H1 (cell line): ENCODE data around the gene KCNMB2. TPM values are rescaled to one million over a fixed set of nuclear protein-coding genes. Genes with fewer than 3 reads are reported as not detected.

ENCODE experiments used
- CTCF ChIA-PET: fragments of 300-600 bp; sonication (Branson Sonifier 250); formaldehyde crosslinking; loops from one replicate; lab custom pipeline; 2021; ENCODE audit not compliant: partially characterized antibody; lab: Charles Lee
- POLR2A ChIA-PET: fragments of 300-600 bp; sonication (Branson Sonifier 250); formaldehyde crosslinking; loops from one replicate; lab custom pipeline; 2021; ENCODE audit warnings: inconsistent platforms; ENCODE audit not compliant: partially characterized antibody; lab: Charles Lee
- DNase-seq, 2 experiments: peaks; one replicate each; pipeline versions ENCODE4 v3.0.0 to v3.0.0-alpha.2; 2010 to 2022; ENCODE audit warnings: low spot score in 2 of 2, low read depth in 1 of 2, mixed read lengths in 1 of 2
- FAIRE-seq: peaks from 2 replicates; lab custom pipeline; 2011; peaks lifted over from hg19 to GRCh38; lab: Jason Lieb, UNC
- H2AFZ ChIP-seq: 2 replicates; pipeline ENCODE4 v1.8.1; 2012; ENCODE audit warnings: low read length, inconsistent platforms
- H2AK5ac ChIP-seq: 2 replicates; pipeline ENCODE4 v1.6.1; 2013; ENCODE audit warnings: low read depth, low read length
- H2BK120ac ChIP-seq: replicated peaks from 2 replicates; pipeline ENCODE3; 2013; ENCODE audit warnings: low read depth, low read length, inconsistent platforms
- H2BK12ac ChIP-seq: 2 replicates; pipeline ENCODE4 v1.6.1; 2013; ENCODE audit warnings: low read depth, low read length
- H2BK15ac ChIP-seq: 2 replicates; pipeline ENCODE4 v1.6.1; 2013; ENCODE audit warnings: low read length
- H2BK20ac ChIP-seq: 2 replicates; pipeline ENCODE4 v1.6.1; 2013; ENCODE audit warnings: low read length
- H2BK5ac ChIP-seq: 2 replicates; pipeline ENCODE4 v1.6.1; 2013; ENCODE audit warnings: low read depth, low read length
- H3K14ac ChIP-seq: 2 replicates; pipeline ENCODE4 v1.6.1; 2013; ENCODE audit warnings: inconsistent platforms; ENCODE audit not compliant: insufficient read length
- H3K18ac ChIP-seq: 2 replicates; pipeline ENCODE4 v1.6.1; 2013; ENCODE audit warnings: low read length; ENCODE audit errors: extremely low read depth
- H3K23ac ChIP-seq: 2 replicates; pipeline ENCODE4 v1.6.1; 2013; ENCODE audit warnings: inconsistent platforms; ENCODE audit not compliant: insufficient read length
- H3K23me2 ChIP-seq: 2 replicates; pipeline ENCODE4 v1.6.1; 2013; ENCODE audit warnings: low read depth, low read length
- H3K27ac ChIP-seq: 2 replicates; pipeline ENCODE4 v1.6.1; 2011; ENCODE audit warnings: low read depth, low read length, inconsistent platforms
- H3K27me3 ChIP-seq, 4 experiments: replicated peaks in 1 of 4; 1 replicate in 1 of 4; 2 replicates in 3 of 4; pipeline versions ENCODE4 v1.6.1 to v1.8.1; 2011 to 2013; ENCODE audit warnings: low read length in 3 of 4, mild to moderate bottlenecking in 3 of 4, inconsistent platforms in 2 of 4, mixed read lengths in 2 of 4, moderate library complexity in 1 of 4; ENCODE audit not compliant: control insufficient read depth in 3 of 4, insufficient read depth in 3 of 4; ENCODE audit errors: extremely low read depth in 1 of 4
- H3K36me3 ChIP-seq, 4 experiments: 2 replicates each; pipeline versions ENCODE4 v1.6.1 to v1.8.1; 2011 to 2013; ENCODE audit warnings: mild to moderate bottlenecking in 4 of 4, low read length in 3 of 4, moderate library complexity in 2 of 4, control low read depth in 1 of 4, inconsistent platforms in 1 of 4; ENCODE audit not compliant: insufficient read depth in 4 of 4, control insufficient read depth in 2 of 4
- H3K4ac ChIP-seq: replicated peaks from 2 replicates; pipeline ENCODE3; 2013; ENCODE audit warnings: low read length, low read depth, mixed read lengths, inconsistent platforms; ENCODE audit not compliant: insufficient read length
- H3K4me1 ChIP-seq, 4 experiments: replicated peaks in 1 of 4; 1 replicate in 1 of 4; 2 replicates in 3 of 4; pipeline versions ENCODE4 v1.6.1 to v1.8.1; 2011 to 2013; ENCODE audit warnings: low read length in 3 of 4, inconsistent platforms in 2 of 4, mixed read lengths in 1 of 4; ENCODE audit not compliant: insufficient read depth in 4 of 4, control insufficient read depth in 3 of 4
- H3K4me2 ChIP-seq, 2 experiments: 2 replicates each; pipeline versions ENCODE4 v1.6.1 to v1.8.1; 2011 to 2013; ENCODE audit warnings: low read depth in 2 of 2, low read length in 2 of 2, control low read depth in 1 of 2, inconsistent platforms in 1 of 2, mild to moderate bottlenecking in 1 of 2; ENCODE audit not compliant: insufficient read depth in 1 of 2
- H3K4me3 ChIP-seq, 4 experiments: fragments of 200-600, 300-600 bp in 1 of 4; sonication (generic), shearing (Covaris generic), sonication (Bioruptor Twin) in 1 of 4; 2 replicates each; pipeline versions ENCODE4 v1.5.1 to v1.8.1; 2011 to 2016; ENCODE audit warnings: low read length in 4 of 4, low read depth in 3 of 4, control low read depth in 2 of 4, inconsistent platforms in 2 of 4, mild to moderate bottlenecking in 2 of 4, mixed read lengths in 1 of 4, moderate library complexity in 1 of 4; ENCODE audit not compliant: insufficient read depth in 2 of 4; ENCODE audit errors: extremely low read depth in 1 of 4
- H3K56ac ChIP-seq: replicated peaks from 2 replicates; pipeline ENCODE3; 2013; ENCODE audit warnings: low read depth, mild to moderate bottlenecking, mixed read lengths, low read length, inconsistent platforms; ENCODE audit not compliant: insufficient read length
- H3K79me1 ChIP-seq: 2 replicates; pipeline ENCODE4 v1.6.1; 2013; ENCODE audit warnings: low read depth, low read length, control low read depth
- H3K79me2 ChIP-seq, 2 experiments: 2 replicates each; pipeline versions ENCODE4 v1.6.1 to v1.8.1; 2012 to 2013; ENCODE audit warnings: low read length in 2 of 2, mild to moderate bottlenecking in 2 of 2, inconsistent platforms in 1 of 2; ENCODE audit not compliant: insufficient read depth in 2 of 2, control insufficient read depth in 1 of 2
- H3K9ac ChIP-seq, 4 experiments: replicated peaks in 1 of 4; 1 replicate in 1 of 4; 2 replicates in 3 of 4; pipeline versions ENCODE4 v1.6.1 to v1.8.1; 2011 to 2013; ENCODE audit warnings: low read depth in 3 of 4, low read length in 3 of 4, control low read depth in 2 of 4, mild to moderate bottlenecking in 2 of 4, moderate library complexity in 2 of 4, inconsistent platforms in 1 of 4; ENCODE audit errors: extremely low read depth in 1 of 4
- H3K9me3 ChIP-seq, 2 experiments: 2 replicates each; pipeline versions ENCODE4 v1.6.1 to v1.8.1; 2012 to 2013; ENCODE audit warnings: mild to moderate bottlenecking in 2 of 2, moderate library complexity in 2 of 2, control low read depth in 1 of 2, inconsistent platforms in 1 of 2, low read depth in 1 of 2, low read length in 1 of 2, mixed read lengths in 1 of 2; ENCODE audit not compliant: insufficient read depth in 2 of 2
- H4K20me1 ChIP-seq, 2 experiments: replicated peaks in 1 of 2; 2 replicates each; pipeline versions ENCODE3 to v1.8.1; 2011 to 2013; ENCODE audit warnings: inconsistent platforms in 2 of 2, low read length in 2 of 2, mild to moderate bottlenecking in 1 of 2; ENCODE audit not compliant: insufficient read depth in 2 of 2, control insufficient read depth in 1 of 2
- H4K5ac ChIP-seq: 2 replicates; pipeline ENCODE4 v1.6.1; 2013; ENCODE audit warnings: low read length, low read depth, mixed read lengths, inconsistent platforms; ENCODE audit not compliant: insufficient read length
- H4K8ac ChIP-seq: 2 replicates; pipeline ENCODE4 v1.8.0; 2013; ENCODE audit warnings: mild to moderate bottlenecking, moderate library complexity, low read length, inconsistent platforms; ENCODE audit not compliant: insufficient read depth; ENCODE audit errors: extremely low read depth
- H4K91ac ChIP-seq: replicated peaks from 2 replicates; pipeline ENCODE3; 2013; ENCODE audit warnings: low read length, mixed read lengths, inconsistent platforms; ENCODE audit not compliant: insufficient read length
- ATF2 ChIP-seq: IDR thresholded peaks from 2 replicates; pipeline ENCODE4 v1.6.1; 2012; ENCODE audit warnings: low read length, inconsistent platforms
- CBX5 ChIP-seq: fragments of 300-800, 300-1000 bp; sonication (generic); IDR thresholded peaks from 2 replicates; pipeline ENCODE4 v1.7.1; 2016; ENCODE audit warnings: antibody characterized with exemption, low read length, low read depth
- EGR1 ChIP-seq: IDR thresholded peaks from 2 replicates; pipeline ENCODE4 v1.6.1; 2011; ENCODE audit warnings: low read depth, low read length, borderline replicate concordance
- FOSL1 ChIP-seq: IDR thresholded peaks from 2 replicates; pipeline ENCODE4 v1.6.1; 2011; ENCODE audit warnings: mild to moderate bottlenecking, low read depth, low read length, moderate library complexity; ENCODE audit not compliant: insufficient read depth
- GTF2F1 ChIP-seq: IDR thresholded peaks from 2 replicates; pipeline ENCODE4 v1.6.1; 2012; ENCODE audit warnings: low read depth, low read length, improper control_type of control experiment, borderline replicate concordance
- JUN ChIP-seq: IDR thresholded peaks from 2 replicates; pipeline ENCODE4 v1.6.1; 2011; ENCODE audit warnings: low read depth, mild to moderate bottlenecking, improper control_type of control experiment, low read length
- RBBP5 ChIP-seq: IDR thresholded peaks from 2 replicates; pipeline ENCODE4 v1.7.1; 2012; ENCODE audit warnings: low read depth, mild to moderate bottlenecking, inconsistent platforms, low read length, moderate library complexity, borderline replicate concordance
- SIN3A ChIP-seq, 2 experiments: IDR thresholded peaks in 1 of 2; conservative IDR thresholded peaks in 1 of 2; 2 replicates each; pipeline ENCODE4 v1.6.1; 2011 to 2012; ENCODE audit warnings: low read length in 2 of 2, improper control_type of control experiment in 1 of 2, low read depth in 1 of 2, mild to moderate bottlenecking in 1 of 2
- USF2 ChIP-seq: IDR thresholded peaks from 2 replicates; pipeline ENCODE4 v1.6.1; 2011; ENCODE audit warnings: low read length, improper control_type of control experiment
- WGBS, 2 experiments: shearing (Covaris generic) in 1 of 2; methylation state at CpG; one replicate each; pipeline versions ENCODE4 v1.1.6 to v1.1.7; 2013 to 2015; ENCODE audit warnings: low lambda C conversion rate in 2 of 2, mixed read lengths in 2 of 2, inconsistent platforms in 1 of 2, low coverage in 1 of 2, missing lambda C conversion rate in 1 of 2; ENCODE audit not compliant: insufficient replicate concordance in 2 of 2, insufficient coverage in 1 of 2, insufficient read length in 1 of 2; ENCODE audit errors: extremely low coverage in 1 of 2, missing lambda C conversion rate in 1 of 2; 5-methylcytosine and 5-hydroxymethylcytosine counted together
- polyA plus RNA-seq, 7 experiments: library from polyadenylated mRNA; depleted of rRNA in 3 of 7; stranded (reverse) in 5 of 7; unstranded in 2 of 7; fragments of >200 nt in 5 of 7; fragments of 200-250 nt in 2 of 7; gene quantifications; 1 replicate in 5 of 7; 2 replicates in 1 of 7; 4 replicates in 1 of 7; pipeline versions ENCODE4 v1.2.1 to v1.2.3, GENCODE V29; 2011 to 2013; ENCODE audit warnings: missing spikeins in 2 of 7, mixed read lengths in 2 of 7
- total RNA-seq: library from RNA; stranded (reverse); fragmentation: NEBNext Ultra II Directional; extraction: Animal tissue kit (Norgen Biotek cat#: 25700); gene quantifications from 2 replicates; pipeline ENCODE4 v1.2.1, GENCODE V29; 2021

KCNMB2 gene
- total and polyA plus RNA-seq, 2 of the 8 experiments (the other 6 are each of a cell fraction or from before 2014, with no cell fraction given), result not detected

- H3K27me3 ChIP-seq, result no peaks in the 10 kb centered on the region
- no peak overlapping the region for H2BK12ac ChIP-seq
- no peak overlapping the region for H2BK15ac ChIP-seq
- H3K4me3 ChIP-seq, result no peak overlapping the region
- no peak overlapping the region for H3K9ac ChIP-seq
- no peaks in the 10 kb centered on the region for H3K79me1 ChIP-seq
- FAIRE-seq, result no peak
- no peak overlapping the region for H4K5ac ChIP-seq
- no peak overlapping the region for H4K91ac ChIP-seq
- peaks cover 0 to 4% (median 0%) of the 10 kb centered on the region in 4 experiments; a peak in 1 of 7 replicates for H3K4me1 ChIP-seq
- H3K27ac ChIP-seq, result no peak overlapping the region
- no peak overlapping the region for H3K23ac ChIP-seq
- no peaks in the 10 kb centered on the region for H3K79me2 ChIP-seq
- 85% methylated on average over 4 of the region's 4 CpGs; no CpG with 5 or more reads in 1 of the 2 experiments for WGBS, 2 experiments
- H2BK120ac ChIP-seq, result no peak overlapping the region
- H2BK5ac ChIP-seq, result no peak overlapping the region
- H3K56ac ChIP-seq, result no peak overlapping the region
- H3K36me3 ChIP-seq, result no peaks in the 10 kb centered on the region
- no peak overlapping the region for H2BK20ac ChIP-seq
- H3K9me3 ChIP-seq, result no peaks in the 10 kb centered on the region
- ChIA-PET CTCF (interaction anchor here (1.2 kb wide), 1 partner anchor 51 kb away, joined by 3 read pairs; no protein-coding TSS in a partner anchor), POLR2A (interaction anchor here (1.2 to 2.7 kb wide), 2 partner anchors 9 to 10 kb away, joined by 4 to 15 read pairs; no protein-coding TSS in a partner anchor)
- H3K14ac ChIP-seq, result no peak overlapping the region
- H4K8ac ChIP-seq, result no peak overlapping the region
- no peak overlapping the region for H2AK5ac ChIP-seq
- H3K23me2 ChIP-seq, result no peaks in the 10 kb centered on the region
- no peak for DNase-seq
- H3K18ac ChIP-seq, result no peak overlapping the region
- H4K20me1 ChIP-seq, result no peaks in the 10 kb centered on the region
- H3K4me2 ChIP-seq, result no peak overlapping the region
- no peak overlapping the region for H3K4ac ChIP-seq
- no peak overlapping the region for H2AFZ ChIP-seq
- TF ChIP-seq USF2 (no peak), CBX5 (no peak), FOSL1 (no peak), ATF2 (no peak), SIN3A (conservative IDR thresholded peaks at IDR 0.05 in 1 of 2, IDR thresholded peaks at IDR 0.05 in 1 of 2; ENCODE audit: low read depth in 1 of 2, low read length in 2 of 2) (no peak), GTF2F1 (no peak), EGR1 (no peak), JUN (no peak), RBBP5 (no peak)
Observed at GRCh38 chr3:178849199-178849910, 313.1 kb downstream of the KCNMB2 start.
